HL-60/S4 treated with retinoic acid at 250 ng/mL for 4 days and 3 days (cell line): Measurements from ENCODE around the gene COMMD4.
"Not testable (repeated sequence)": the region's sequence is repeated elsewhere in the genome, so short reads cannot be mapped to it uniquely, and the experiment has no call there.

Experiments used
- in situ Hi-C: fragments of 300-500 bp; cut with MboI; formaldehyde crosslinking; loops from 2 replicates; pipeline ENCODE4 v1.7.0; 2022; ENCODE audit warnings: low sequenced_read_pairs

COMMD4 gene

DNA sequence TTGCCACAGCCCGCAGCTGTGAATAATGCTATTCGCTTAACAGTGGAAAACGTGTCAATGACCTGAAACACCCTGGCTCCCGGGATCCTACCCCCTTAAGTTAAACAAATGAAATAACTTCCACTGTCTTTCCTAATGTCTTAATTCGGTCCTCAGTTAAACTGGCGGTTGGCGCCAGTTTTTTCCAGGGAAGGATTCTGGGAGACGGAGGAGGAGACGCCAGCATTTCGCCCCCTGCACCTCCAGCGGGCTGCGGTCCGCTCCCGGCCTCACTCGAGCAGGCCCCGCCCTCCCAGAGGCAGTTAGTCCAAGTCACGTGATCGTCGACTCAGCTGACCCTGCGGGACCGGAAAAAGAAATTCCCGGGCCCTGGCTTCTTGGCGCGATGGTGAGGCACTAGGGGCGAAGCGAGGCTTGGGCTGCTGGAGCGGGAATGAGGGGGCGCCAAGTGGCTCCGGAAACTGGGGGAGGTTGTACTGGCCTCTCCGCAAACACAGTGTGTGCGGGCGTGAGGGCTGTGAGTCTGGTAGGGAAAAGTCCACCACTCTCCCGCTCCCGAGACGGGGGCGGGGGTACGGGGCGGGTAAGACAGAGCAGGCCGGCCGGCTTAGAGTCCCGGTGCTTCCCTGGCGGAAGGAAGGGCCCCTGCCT lies at the start of gene COMMD4:
COMMD4 (plus strand) TSS at position 359 of the 651 bp plus-strand sequence; CDS start at position 386, 27 bp downstream.
- in situ Hi-C loops = no loop called here

GRCh38 chr15:75293660-75294059 lies 42.2 kb upstream of the COMMD4 start:
- in situ Hi-C loops = not testable (repeated sequence)

GRCh38 chr15:75298541-75299310 lies 37.1 kb upstream of the COMMD4 start:
- in situ Hi-C loops = not testable (repeated sequence)

- in situ Hi-C loops = not testable (repeated sequence)
Observed at GRCh38 chr15:75299311-75299688, 36.6 kb upstream of the COMMD4 start.

DNA sequence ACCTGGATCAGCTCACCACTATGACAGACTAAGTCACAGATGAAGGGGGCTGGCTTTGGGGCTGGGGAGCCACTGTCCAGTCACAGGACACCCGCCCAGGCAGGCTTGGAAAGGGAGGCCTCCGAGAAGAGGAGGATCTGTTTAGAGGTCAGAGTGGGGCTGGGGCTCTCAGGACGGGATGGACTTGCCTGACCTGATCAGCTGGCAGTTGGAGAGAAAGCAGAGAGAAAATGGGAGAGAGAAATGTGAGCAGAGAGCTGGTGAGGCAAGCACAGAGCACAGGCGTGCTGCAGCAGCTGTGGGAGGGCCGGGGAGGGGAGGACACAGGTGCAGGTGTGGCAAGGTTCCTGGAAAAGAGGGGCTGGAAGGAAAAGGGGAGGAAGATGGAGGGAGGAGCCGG lies 35.8 kb upstream of the COMMD4 start:
- in situ Hi-C loops = not testable (repeated sequence)

DNA sequence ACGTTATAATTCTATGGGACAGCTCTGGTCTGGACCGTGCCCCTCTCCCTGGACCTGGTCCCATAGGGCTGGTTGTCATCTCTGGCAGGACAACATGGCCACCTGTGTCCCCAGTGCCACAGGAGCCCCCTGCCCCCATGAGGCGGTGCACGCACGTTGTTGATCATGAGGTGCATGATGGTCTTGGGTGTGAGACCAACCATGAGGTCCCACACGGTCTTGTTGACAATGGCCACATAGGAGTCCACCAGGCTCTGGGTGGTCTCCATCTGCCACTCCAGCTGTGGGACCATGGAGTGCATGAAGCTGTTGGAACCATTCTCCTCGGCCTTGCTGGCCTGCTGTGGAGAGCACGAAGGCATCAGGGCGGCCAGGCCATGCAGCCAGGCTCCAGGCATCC lies 33.5 kb upstream of the COMMD4 start:
- in situ Hi-C loops = no loop called here

DNA sequence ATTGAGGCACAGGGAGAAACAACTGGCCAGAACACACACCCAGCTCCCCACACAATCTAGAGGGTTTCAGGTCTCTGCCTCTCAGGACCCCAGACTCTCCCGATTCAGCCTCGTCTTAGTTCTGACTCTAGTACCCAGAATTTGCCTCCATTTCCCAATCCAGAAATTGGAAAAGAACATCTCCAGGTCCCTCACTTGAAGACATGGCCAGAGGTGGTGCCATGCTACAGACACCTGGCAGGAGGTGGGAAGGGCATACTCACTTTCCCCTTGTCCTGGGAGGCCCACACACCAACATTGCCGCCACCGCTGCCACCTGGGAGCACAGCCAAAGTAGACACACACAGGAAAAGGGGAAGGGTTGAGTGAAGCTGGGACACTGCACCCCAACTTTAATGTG lies 33.1 kb upstream of the COMMD4 start:
- in situ Hi-C loops = not testable (repeated sequence)

DNA sequence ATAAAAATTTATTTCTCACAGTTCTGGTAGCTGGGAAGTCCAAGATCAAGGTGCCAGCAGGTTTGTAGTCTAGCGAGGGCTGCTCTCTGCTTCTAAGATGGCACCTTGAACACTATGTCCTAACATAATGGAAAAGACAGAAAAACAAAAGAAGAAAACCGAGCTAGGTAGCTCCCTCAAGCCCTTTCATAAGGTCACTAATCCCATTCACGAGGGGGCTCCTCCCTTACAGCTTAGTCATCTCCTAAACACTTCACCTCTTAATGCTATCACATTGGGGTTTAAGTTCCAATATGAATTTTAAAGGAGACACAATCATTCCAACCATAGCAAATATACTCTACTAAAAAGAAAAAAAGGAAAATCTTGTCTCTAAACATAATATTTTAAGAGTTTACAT lies 29.7 kb upstream of the COMMD4 start:
- in situ Hi-C loops = no loop called here

GRCh38 chr15:75307778-75308390 lies 28.0 kb upstream of the COMMD4 start:
- in situ Hi-C loops = no loop called here

DNA sequence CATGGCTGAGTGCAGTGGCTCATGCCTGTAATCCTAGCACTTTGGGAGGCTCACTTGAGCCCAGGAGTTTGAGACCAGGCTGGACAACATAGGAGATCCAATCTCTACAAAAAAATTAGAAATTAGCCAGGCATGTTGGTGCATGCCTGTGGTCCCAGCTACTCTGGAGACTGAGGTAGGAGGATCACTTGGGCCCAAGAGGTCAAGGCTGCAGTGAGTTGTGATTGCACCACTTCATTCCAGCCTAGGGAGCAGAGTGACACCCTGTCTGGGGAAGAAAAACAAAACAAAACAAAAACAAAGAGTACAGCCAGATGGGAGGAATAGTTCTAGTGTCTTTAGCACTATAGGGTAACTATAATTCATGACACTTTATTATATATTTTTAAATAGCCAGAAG lies 26.2 kb upstream of the COMMD4 start:
- in situ Hi-C loops = no loop called here

- in situ Hi-C loops = not testable (repeated sequence)
Observed at GRCh38 chr15:75312548-75312947, 23.3 kb upstream of the COMMD4 start.

DNA sequence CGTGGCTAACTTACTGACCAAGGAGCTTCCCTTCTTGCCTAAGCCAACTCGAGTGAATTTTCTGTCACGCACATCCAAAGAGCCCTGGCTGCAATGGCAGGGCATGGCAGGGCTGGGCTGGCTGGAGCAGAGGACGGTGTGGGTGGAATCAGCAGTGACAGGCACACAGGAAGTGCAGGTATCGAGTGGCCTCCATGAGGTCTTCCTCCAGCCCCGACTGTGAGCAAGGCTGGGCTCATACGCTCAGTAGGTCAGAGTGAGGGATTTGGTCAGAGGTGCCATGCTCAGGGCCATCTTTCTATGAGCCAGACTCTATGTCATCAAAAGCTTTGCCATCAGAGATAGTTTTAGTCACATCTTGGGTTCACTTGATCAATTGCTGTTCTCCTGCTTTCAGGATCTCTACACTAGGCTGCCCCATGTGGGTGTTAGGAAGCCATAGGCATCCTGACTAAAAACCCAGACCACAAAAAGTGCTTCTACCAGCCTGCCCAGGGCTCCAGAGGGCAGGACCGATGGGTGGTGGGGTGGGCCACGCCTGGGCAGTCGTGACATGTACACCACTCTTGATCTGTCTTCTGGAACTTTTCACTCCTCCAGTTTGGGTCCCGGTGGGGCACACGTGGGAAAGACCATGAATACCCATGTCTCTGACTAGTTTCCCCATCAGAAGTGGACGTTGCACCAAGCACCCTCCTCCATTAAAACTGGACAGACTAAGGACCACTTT lies 22.6 kb upstream of the COMMD4 start:
- in situ Hi-C loops = no loop called here

DNA sequence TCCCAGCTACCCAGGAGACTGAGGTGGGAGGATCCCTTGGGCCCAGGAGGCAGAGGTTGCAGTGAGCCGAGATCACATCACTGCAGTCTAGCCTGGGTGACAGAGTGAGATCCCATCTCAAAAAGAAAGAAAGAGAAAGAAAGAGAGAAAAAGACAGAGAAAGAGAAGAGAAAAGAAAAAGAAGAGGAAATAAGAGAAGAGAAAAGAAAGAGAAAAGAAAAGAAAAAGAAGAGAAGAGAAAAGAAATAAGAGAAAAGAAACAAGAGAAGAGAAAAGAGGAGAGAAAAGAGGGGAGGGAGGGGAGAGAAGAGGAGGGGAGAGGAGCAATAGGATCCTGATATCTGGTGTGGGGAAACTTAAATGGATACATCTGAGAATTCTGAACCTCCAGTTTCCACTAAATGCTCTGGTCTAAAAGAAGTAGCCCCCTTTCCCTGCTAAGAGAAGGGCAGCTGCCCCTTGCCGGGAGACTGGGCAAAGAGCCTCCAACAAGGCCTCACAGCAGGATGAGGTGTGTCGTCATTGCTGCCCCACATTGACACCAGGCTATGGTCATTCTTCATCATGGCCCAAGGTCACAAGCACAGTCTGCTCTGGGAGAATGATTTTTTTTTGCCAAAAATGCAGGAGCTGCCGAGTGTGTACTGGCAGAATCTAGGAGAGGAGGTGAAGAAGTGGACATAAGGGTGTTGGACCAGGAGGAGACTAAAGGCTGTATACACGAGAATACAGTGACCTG lies 21.1 kb upstream of the COMMD4 start:
- in situ Hi-C loops = no loop called here

DNA sequence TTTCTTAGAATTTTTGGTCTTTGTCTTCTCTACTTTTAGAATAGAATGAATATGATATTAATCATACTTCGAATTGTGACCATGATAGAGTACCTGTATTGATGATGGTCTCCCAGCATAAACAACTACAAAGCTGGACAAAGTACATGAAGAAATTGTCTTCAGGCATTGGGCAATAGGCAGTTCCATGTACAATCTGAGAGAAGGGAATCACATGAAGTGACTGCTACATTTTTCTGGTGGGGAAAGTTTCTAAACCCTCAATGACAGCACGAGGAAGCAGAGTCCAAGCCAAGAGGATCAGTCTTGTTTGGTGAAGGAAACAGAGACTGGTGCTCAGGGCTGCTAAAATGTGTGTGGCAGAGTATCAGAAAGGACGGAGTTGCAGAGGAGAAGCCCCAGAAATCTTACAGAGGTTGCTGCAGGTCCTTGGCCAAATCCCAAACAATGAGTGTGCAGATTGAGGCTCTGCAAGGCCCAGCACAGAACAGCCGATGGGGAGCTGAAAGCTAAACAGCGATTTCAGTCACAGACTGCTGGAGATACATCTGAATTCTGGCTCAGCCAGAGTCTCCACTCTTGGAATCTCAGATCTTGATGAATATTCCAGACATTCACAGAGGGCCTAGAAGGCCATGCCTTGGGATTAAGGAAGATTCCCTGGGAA lies 16.5 kb upstream of the COMMD4 start:
- in situ Hi-C loops = not testable (repeated sequence)

- in situ Hi-C loops = no loop called here
Observed at GRCh38 chr15:75321711-75322110, 14.2 kb upstream of the COMMD4 start.

DNA sequence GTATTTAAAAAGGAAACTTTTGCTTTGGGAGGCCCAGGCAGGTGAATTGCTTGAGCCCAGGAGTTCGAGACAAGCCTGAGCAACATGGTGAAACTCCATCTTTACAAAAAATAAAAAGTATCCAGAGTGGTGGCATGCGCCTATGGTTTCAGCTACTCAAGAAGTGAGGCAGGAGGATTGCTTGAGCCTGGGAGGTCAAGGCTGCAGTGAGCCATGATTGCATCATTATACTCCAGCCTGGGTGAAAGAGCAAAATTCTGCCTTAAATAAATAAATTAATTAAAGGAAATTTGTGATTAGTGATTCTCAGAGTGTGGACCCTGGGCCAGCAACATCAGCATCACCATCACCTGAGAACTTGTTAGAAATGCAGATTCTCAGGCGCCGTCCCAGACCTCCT lies 9.9 kb upstream of the COMMD4 start:
- in situ Hi-C loops = no loop called here

DNA sequence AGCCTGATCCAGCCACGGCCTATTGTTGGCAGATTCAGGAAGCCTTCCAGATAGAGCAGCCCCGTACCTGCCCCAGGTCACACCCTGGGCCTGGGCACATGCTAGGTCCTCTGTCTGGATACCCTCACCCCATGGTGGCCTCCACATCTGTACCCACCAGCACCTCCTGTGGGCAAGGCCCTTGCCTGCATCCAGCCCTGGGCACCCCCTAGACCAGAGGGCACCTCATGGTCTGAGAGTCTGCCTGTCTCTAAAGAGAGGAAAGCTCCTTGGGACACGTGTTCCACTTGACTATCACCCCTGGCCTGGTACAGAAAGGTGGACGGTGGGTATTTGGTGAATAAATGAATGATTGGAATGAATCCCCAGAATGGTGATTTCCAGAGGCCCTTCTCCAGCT lies 8.9 kb upstream of the COMMD4 start:
- in situ Hi-C loops = no loop called here

DNA sequence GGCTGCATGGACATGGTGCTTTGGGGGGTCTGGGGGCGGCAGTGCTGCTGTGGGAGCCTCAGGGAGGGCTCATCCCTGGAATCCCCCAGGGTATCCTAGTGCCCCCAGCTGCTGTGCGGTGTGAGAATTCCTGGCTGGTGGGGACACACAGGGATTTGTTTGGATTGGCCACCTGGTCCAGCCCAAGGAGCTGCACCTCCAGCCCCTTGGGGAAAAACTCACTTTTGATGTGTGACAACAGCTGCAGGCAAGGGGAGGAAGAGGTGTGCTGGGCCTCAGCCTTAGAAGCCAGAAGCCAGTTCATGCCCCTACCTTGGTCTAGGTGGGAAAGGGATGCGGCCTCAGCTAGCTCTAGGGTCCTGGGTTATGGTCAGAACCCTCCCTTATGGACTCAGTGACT lies 8.4 kb upstream of the COMMD4 start:
- in situ Hi-C loops = no loop called here

DNA sequence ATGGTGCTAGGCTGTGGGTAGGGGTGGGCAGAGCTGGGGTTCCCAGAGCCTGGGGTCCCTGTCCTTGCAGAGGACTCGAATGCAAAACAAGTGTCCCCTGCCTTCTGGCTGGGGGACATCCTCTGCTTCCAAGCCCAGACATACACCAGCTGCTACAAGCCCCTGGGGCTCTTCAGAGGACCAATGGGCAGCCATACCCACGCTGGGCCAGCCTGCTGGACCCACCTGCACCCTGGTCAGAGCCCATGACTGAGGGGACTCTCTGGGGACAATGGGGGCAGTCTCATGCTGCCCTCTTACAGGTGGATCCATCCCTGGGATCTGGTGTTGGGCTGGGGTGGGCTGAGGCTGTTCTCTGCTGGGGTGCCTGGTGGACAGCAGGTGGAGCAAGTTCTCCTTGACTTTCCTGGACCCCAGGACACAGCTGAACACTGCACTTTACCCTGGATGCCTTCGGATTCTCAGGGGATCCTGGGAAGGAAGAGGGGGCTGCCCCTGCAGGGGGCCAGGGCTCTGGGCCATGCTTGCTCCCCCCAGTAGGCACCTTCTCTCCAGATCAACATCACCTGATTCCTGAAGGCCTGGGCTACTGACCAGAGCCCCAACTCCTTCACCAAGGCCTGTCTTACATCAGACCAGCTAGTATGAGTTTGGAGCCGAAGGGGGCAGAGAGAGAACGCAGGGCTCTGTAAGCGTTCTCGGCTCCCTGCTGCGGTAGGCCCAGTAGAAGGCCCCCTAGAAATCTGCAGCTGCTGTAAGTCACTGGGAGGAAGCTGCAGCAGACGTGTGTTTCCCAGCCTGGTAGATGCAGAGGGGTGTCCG lies 7.2 kb upstream of the COMMD4 start:
- in situ Hi-C loops = no loop called here
